Measurements from ENCODE around the gene PCSK1. TPM values are rescaled to one million over a fixed set of nuclear protein-coding genes. Genes with fewer than 3 reads are reported as not detected.

PCSK1 gene
- total RNA-seq, 6 experiments from 2014 or later = not detected

DNA sequence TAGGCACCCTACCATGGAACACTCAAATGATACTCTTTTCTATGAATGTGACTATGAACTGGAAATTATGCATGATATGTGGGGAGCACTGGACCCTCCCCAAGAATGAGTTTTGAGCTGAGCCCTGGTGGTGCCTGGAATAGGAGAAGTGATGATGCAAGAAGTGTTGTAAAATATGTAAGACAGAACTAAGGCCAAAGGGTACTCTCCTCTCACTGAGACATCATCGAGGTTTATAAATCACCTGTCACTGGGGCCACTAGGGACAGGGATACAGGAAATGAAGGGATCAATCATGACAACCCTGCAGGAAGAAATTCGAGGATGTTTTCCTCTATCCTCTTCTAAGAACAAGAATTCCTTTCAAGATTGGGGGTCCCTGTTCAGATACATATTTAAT, 45.4 kb downstream of the PCSK1 start:
- ATAC-seq (no peak), DNase-seq (no peak)
- Histone ChIP-seq H3K36me3 (no peaks in the 10 kb centered on the region), H3K27me3 (no peaks in the 10 kb centered on the region), H3K4me3 (no peak overlapping the region), H3K9me3 (no peaks in the 10 kb centered on the region), H3K27ac (no peak overlapping the region), H3K4me1 (no peaks in the 10 kb centered on the region)
- no peak for TF ChIP-seq CTCF (IDR thresholded peaks at IDR 0.05)
- TF ChIP-seq POLR2A (IDR thresholded peaks at IDR 0.05) = no peak
- intact Hi-C loops (cut with DNase I) = no loop called here
- WGBS (ENCODE audit: insufficient coverage, low coverage, low lambda C conversion rate, missing lambda C conversion rate) = 61% methylated on average over 2 of the region's 2 CpGs

- Histone ChIP-seq H3K27me3 (no peaks in the 10 kb centered on the region), H3K4me3 (no peak overlapping the region), H3K4me1 (no peaks in the 10 kb centered on the region), H3K27ac (no peak overlapping the region), H3K9me3 (no peaks in the 10 kb centered on the region), H3K36me3 (no peaks in the 10 kb centered on the region)
- ATAC-seq (no peak), DNase-seq (no peak)
- intact Hi-C loops (cut with DNase I) = no loop called here
- WGBS (ENCODE audit: insufficient coverage, low coverage, low lambda C conversion rate, missing lambda C conversion rate) = 82% methylated on average over 1 of the region's 1 CpG
- TF ChIP-seq POLR2A (IDR thresholded peaks at IDR 0.05) = no peak
- no peak for TF ChIP-seq CTCF (IDR thresholded peaks at IDR 0.05)
These were observed 47.5 kb downstream of the PCSK1 start for GRCh38 chr5:96385538-96385937.

DNA sequence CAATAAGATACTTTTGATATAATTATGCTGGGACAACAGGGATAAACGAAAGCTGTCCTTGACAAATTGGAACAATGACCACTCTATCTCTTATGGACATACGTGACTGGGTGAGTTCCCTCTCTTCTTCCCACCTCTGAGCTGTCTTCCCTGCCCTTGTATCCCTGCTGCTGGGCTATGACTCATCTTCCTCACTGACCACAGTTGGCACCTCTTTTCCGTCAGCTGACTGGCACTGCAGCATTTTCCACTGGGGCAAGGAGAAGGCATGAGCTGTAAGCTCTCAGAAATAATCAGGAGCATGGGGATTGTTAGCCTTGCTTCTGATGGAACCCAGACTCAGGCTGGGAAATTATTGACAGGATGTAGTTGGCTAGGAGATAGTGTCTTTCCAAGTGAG, 48.7 kb downstream of the PCSK1 start:
- Histone ChIP-seq H3K9me3 (no peaks in the 10 kb centered on the region), H3K27ac (no peak overlapping the region), H3K4me1 (no peaks in the 10 kb centered on the region), H3K27me3 (no peaks in the 10 kb centered on the region), H3K36me3 (no peaks in the 10 kb centered on the region), H3K4me3 (no peak overlapping the region)
- intact Hi-C loops (cut with DNase I) = no loop called here
- DNase-seq (no peak), ATAC-seq (no peak)
- TF ChIP-seq POLR2A (IDR thresholded peaks at IDR 0.05) = no peak
- no peak for TF ChIP-seq CTCF (IDR thresholded peaks at IDR 0.05)
- WGBS (ENCODE audit: insufficient coverage, low coverage, low lambda C conversion rate, missing lambda C conversion rate) = 72% methylated on average over 3 of the region's 3 CpGs

- no peak overlapping the region for H3K27ac ChIP-seq
- H3K4me3 ChIP-seq = no peak overlapping the region
- H3K36me3 ChIP-seq = no peaks in the 10 kb centered on the region
- no peaks in the 10 kb centered on the region for H3K27me3 ChIP-seq
- TF ChIP-seq POLR2A (IDR thresholded peaks at IDR 0.05) (no peak), CTCF (IDR thresholded peaks at IDR 0.05) (no peak)
- DNase-seq (no peak), ATAC-seq (no peak)
- H3K4me1 ChIP-seq = no peaks in the 10 kb centered on the region
- WGBS (ENCODE audit: insufficient coverage, low coverage, low lambda C conversion rate, missing lambda C conversion rate) = 75% methylated on average over 5 of the region's 5 CpGs
- no peaks in the 10 kb centered on the region for H3K9me3 ChIP-seq
- intact Hi-C loops (cut with DNase I) = no loop called here
These were observed 51.5 kb downstream of the PCSK1 start for GRCh38 chr5:96381526-96381925.

DNA sequence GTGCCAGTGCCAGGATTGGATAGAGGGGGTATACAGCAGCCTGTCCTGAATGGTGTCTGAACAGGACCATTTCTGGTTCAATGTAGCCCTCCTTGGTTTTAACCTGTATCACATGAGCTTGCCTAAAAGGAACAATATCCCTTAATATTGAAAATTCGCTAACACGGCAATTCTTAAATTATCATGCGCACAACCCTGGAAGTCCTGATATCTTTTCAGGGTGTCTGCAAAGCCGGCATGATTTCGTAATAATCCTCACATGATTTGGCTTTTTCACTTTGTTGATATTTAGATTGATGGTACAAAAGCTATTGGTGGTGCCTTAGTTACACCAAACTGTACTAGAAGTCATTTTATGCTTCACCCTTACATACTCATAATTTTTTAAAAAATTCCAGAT, 53.2 kb downstream of the PCSK1 start:
- Histone ChIP-seq H3K4me3 (no peak overlapping the region), H3K4me1 (no peaks in the 10 kb centered on the region), H3K27me3 (no peaks in the 10 kb centered on the region), H3K9me3 (no peaks in the 10 kb centered on the region), H3K27ac (no peak overlapping the region), H3K36me3 (no peaks in the 10 kb centered on the region)
- TF ChIP-seq CTCF (IDR thresholded peaks at IDR 0.05) (no peak), POLR2A (IDR thresholded peaks at IDR 0.05) (no peak)
- DNase-seq = no peak
- intact Hi-C loops (cut with DNase I) = no loop called here
- ATAC-seq = no peak
- 59% methylated on average over 5 of the region's 5 CpGs for WGBS (ENCODE audit: insufficient coverage, low coverage, low lambda C conversion rate, missing lambda C conversion rate)

All from right lobe of liver (tissue), 6 donors.